ENCODE results near the gene PKLR.
A peak's percentile ranks its signal among the peaks of the same experiment; 100 is the strongest.
"Not testable (repeated sequence)": the region's sequence is repeated elsewhere in the genome, so short reads cannot be mapped to it uniquely, and the experiment has no call there.

PKLR gene

DNA sequence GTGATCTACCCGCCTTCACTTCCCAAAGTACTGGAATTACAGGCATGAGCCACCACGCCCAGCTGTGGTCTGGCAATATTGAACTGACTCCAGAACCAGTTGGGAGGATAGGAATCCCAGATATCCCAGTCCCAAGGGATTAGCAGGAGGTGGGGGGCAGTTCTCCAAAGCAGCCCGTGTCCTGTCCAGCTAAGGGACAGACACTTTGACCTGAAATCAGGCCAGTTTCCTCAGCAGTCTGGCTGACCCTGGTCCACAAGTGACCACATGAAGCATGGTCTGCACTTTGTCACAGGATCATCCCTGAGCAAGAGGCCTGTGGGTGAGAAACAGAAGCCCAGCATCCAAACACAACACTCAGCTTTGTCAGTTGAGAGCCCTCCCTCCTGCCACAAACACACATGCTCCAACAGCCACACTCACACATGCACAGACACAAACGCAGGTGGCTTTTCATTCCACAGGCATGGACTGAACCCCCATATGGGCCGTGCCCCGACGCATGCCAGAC, 4.7 kb upstream of the PKLR start:
- H3K4me3 Mint-ChIP-seq, result peak overlapping the region in 1 of 2 donors; percentile 15
- H3K36me3 Mint-ChIP-seq, result peaks cover 11 to 15% of the 10 kb centered on the region in 2 donors
- peaks cover 8 to 13% of the 10 kb centered on the region in 2 donors for H3K4me1 Mint-ChIP-seq
- H3K9me3 Mint-ChIP-seq, result no peaks in the 10 kb centered on the region
- peak overlapping the region; percentile 60 for H3K27ac Mint-ChIP-seq
- ATAC-seq (replicated peaks), result no peak
- peaks cover 0 to 7% of the 10 kb centered on the region in 2 donors for H3K27me3 Mint-ChIP-seq
- no peak for DNase-seq

DNA sequence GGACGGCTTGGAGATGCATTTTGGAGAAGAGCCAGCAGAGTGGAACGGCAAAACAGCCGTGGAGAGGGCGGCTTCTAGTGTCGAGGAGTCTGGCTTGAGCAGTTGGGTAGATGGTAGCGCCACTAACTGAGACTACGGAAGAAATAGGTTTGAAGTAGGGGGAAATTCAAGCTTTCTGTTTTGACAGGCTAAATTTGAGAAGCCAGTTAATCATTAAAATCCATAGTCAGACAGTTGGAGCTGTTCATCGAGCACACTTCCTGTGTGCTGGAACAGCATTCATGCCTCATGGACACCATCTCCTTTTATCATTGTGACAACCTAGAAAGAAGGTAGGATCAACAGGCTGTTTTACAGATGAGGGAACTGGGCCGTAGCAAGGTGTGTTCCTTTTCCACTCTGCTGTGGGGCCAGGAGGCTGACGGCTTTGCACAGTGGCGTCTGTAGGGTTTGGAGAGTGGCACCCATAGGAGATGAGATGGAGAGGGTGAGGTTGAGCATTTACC, 3.4 kb upstream of the PKLR start:
- Mint-ChIP-seq H3K9me3 (no peaks in the 10 kb centered on the region), H3K27me3 (peaks cover 0 to 7% of the 10 kb centered on the region in 2 donors), H3K36me3 (peaks cover 2 to 5% of the 10 kb centered on the region in 2 donors), H3K27ac (no peak overlapping the region), H3K4me1 (peaks cover 0 to 4% of the 10 kb centered on the region in 2 donors), H3K4me3 (no peak overlapping the region)
- DNase-seq (no peak), ATAC-seq (replicated peaks) (no peak)

DNA sequence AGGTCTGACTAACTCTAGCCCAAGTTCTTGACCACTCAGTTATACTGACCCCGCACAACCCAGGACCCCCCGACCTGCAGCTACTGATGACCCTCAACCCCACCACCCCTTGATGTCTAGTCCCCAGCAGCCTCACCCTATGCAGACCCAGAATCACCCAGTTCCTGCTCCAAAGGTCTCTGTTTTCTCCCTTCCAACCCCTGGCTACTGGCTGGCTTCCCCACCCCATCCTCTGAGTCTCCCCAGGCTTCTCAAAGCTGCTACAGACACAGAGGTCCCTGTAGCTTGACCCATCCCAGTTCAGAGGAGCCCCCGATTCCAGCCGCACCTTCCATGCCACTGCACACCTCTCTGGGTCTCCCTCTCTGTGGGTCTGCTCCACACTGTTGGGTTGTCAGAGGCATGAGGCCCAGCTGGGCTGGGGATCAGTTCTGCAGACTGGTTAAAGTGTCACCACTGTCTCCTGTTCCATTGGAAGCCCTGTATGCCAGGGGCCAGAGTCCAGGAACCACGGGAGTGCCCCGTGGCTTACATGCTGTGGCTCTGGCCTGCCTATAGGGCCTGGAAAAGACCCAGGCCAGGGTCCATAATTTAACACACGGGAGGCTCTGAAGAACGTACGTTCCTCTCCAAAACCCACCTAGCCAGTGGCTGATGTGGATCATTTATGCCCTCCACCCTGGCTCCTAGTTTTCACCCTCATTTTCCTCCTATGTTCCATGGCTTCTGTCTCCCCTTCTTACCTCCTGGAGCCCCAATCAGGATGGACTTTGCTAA, 497 bp downstream of the PKLR start:
- H3K9me3 Mint-ChIP-seq, result no peaks in the 10 kb centered on the region
- no peaks in the 10 kb centered on the region for H3K36me3 Mint-ChIP-seq
- no peak overlapping the region for H3K27ac Mint-ChIP-seq
- ATAC-seq (replicated peaks), result no peak
- peaks cover 20 to 29% of the 10 kb centered on the region in 2 donors for H3K27me3 Mint-ChIP-seq
- DNase-seq, result no peak
- no peak overlapping the region for H3K4me3 Mint-ChIP-seq
- H3K4me1 Mint-ChIP-seq, result peaks cover 0 to 10% of the 10 kb centered on the region in 2 donors

DNA sequence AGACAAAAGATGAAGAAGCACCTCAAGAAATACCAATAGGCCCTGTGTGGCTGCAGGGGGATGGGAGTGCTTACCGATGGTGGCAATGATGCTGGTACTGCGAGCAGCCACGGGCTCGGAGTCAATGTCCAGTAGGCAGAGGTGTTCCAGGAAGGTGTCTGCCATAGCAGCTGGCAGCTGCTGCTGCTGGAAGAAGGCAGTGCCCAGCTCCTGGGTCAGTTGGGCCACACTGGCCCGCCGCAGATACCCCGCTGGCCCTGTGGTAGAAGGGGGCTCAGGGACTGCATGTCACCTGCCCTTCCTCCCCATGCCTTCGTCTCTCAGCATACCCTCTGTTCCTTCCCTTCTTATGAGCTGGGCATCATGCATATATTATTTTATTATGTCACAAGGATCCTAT, 1.2 kb downstream of the PKLR start:
- Mint-ChIP-seq H3K4me3 (no peak overlapping the region), H3K4me1 (peaks cover under 1 to 12% of the 10 kb centered on the region in 2 donors), H3K27me3 (peaks cover 24 to 35% of the 10 kb centered on the region in 2 donors), H3K9me3 (no peaks in the 10 kb centered on the region), H3K27ac (no peak overlapping the region), H3K36me3 (no peaks in the 10 kb centered on the region)
- no peak for ATAC-seq (replicated peaks)
- DNase-seq, result no peak

DNA sequence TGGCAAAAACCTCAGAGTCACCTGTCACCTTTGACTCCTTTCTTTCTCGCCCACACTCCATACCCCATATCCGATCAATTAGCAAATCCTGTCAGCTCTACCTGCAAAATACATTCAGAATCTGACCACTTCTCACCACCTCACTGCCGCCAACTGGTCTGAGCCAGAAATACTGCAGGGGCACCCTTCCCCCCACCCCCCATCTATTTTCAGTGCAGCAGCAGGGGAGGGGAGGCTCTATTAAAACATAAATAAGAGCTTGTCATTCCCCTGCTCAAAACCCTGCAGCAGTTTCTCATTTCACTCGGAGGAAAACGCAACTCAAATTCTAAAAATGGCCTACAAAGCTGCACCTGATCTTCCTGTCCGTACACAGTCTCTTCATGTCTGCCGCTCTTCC, 3.9 kb downstream of the PKLR start:
- Mint-ChIP-seq H3K4me1 (peaks cover 7 to 14% of the 10 kb centered on the region in 2 donors), H3K36me3 (peaks cover 0 to 3% of the 10 kb centered on the region in 2 donors), H3K9me3 (no peaks in the 10 kb centered on the region), H3K4me3 (no peak overlapping the region), H3K27ac (no peak overlapping the region), H3K27me3 (peaks cover 40 to 46% of the 10 kb centered on the region in 2 donors)
- no peak for ATAC-seq (replicated peaks)
- DNase-seq, result no peak

DNA sequence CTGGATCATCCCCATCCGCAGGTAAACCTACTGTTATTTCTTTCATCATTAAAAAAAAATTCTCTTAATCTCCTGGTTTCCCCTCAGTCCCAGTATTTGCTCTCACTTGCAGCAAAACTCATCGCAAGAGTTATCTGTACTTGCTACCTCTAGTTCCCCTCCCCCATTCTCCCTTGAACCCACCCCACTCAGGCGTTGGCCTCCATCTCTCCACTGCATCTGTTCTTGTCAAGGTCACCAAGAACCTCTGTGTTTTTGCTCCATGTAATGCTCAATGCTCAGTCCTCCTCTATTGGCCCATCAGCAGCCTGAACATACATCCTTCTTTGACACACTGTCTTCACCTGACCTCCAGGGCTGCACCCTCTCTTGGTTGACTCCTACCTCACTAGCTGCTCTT, 4.6 kb downstream of the PKLR start:
- ATAC-seq (replicated peaks) (no peak), DNase-seq (no peak)
- H3K4me1 Mint-ChIP-seq, result peaks cover 7 to 14% of the 10 kb centered on the region in 2 donors
- peaks cover 41 to 48% of the 10 kb centered on the region in 2 donors for H3K27me3 Mint-ChIP-seq
- no peaks in the 10 kb centered on the region for H3K9me3 Mint-ChIP-seq
- H3K36me3 Mint-ChIP-seq, result peaks cover 0 to 3% of the 10 kb centered on the region in 2 donors
- H3K27ac Mint-ChIP-seq, result no peak overlapping the region
- no peak overlapping the region for H3K4me3 Mint-ChIP-seq

DNA sequence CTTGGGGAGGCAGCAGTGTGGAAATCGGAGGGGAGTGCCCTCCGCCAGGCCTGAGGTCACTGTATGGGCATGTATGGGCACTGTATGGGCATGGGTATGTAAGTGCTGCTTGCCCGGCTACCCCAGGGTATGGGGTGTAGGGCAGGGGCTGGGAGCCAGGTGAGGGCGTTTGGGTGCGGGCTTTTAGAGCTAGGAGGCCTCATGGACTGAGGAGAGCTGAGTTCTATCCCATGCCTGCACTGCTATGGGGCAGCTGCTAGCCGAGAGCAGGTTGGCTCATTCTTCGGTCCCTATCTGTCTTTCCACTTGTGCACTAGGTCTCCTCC, 5.3 kb downstream of the PKLR start:
- DNase-seq (no peak), ATAC-seq (replicated peaks) (no peak)
- Mint-ChIP-seq H3K4me3 (peak overlapping the region in 1 of 2 donors; percentile 6), H3K27me3 (peaks cover 44 to 45% of the 10 kb centered on the region in 2 donors), H3K36me3 (peaks cover 0 to 3% of the 10 kb centered on the region in 2 donors), H3K27ac (no peak overlapping the region), H3K9me3 (no peaks in the 10 kb centered on the region), H3K4me1 (peaks cover 7 to 14% of the 10 kb centered on the region in 2 donors)

DNA sequence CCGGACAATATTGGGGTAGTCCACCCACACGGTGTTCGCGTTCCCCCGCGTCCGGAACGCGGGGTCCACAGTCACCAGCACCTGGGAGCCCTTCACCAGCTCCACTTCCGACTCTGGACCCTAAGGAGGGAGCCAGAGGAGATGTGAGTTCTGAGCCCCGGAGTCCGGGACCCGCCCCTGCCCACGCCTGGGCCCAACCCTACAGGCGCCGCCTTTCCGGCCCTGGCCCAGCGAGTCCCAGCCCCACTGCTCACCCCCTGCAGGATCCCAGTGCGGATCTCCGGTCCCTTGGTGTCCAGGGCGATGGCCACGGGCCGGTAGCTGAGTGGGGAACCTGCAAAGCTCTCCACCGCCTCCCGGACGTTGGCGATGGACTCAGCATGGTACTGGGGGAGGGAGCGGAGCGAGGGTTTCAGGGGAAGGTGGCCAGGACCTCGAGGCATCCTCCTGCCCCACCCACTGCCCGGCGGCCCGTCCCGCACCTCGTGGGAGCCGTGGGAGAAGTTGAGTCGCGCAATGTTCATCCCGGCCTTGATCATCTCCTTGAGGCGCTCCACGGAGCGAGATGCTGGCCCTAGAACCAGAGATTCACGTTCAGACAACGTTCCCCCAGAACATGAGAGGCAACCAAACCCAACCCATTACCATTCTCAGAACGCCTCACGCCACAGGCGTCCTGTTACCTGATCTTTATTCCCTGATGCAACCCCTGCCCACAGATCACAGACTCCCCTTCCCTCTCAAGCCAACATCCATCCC, 5.9 kb downstream of the PKLR start:
- Mint-ChIP-seq H3K27ac (no peak overlapping the region), H3K36me3 (peaks cover 0 to 3% of the 10 kb centered on the region in 2 donors), H3K4me3 (peak overlapping the region in 1 of 2 donors; percentile 6), H3K27me3 (peaks cover 46 to 47% of the 10 kb centered on the region in 2 donors), H3K9me3 (no peaks in the 10 kb centered on the region), H3K4me1 (peaks cover 7 to 14% of the 10 kb centered on the region in 2 donors)
- DNase-seq (no peak), ATAC-seq (replicated peaks) (peak; percentile 31 to 39)

DNA sequence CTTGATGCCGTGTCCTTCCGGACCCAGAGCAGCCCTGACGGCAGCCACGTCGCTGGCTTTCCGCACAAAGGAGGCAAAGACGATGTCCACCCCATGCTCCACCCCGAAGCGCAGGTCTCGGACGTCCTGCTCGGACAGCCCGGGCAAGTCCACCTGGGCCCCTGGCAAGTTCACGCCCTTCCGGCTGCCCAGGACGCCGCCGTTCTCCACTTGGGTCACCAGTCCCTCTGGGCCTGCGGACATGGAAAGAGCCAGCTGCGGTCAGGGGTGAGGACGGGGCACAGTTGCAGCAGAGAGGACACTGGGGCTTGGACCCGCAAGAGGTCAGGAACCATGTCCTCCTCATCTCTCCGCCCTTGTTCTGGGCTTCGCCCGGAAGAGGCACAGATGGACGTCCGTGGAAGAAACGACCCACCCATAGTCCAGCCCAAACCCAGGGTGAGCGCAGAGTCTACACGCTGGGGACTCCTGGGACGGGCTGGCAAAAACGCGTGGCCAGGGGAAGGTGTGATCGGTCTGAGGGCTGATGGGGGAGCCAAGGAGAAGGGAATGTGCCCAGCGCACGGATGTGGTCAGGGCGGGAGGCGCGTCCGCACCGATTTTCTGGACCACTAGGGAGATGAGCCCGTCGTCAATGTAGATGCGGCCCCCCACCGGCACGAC, 6.6 kb downstream of the PKLR start:
- ATAC-seq (replicated peaks) (no peak), DNase-seq (no peak)
- Mint-ChIP-seq H3K36me3 (peaks cover 0 to 3% of the 10 kb centered on the region in 2 donors), H3K27ac (peak overlapping the region; percentile 22), H3K4me3 (no peak overlapping the region), H3K4me1 (peaks cover 7 to 14% of the 10 kb centered on the region in 2 donors), H3K9me3 (no peaks in the 10 kb centered on the region), H3K27me3 (peaks cover 50 to 51% of the 10 kb centered on the region in 2 donors)

DNA sequence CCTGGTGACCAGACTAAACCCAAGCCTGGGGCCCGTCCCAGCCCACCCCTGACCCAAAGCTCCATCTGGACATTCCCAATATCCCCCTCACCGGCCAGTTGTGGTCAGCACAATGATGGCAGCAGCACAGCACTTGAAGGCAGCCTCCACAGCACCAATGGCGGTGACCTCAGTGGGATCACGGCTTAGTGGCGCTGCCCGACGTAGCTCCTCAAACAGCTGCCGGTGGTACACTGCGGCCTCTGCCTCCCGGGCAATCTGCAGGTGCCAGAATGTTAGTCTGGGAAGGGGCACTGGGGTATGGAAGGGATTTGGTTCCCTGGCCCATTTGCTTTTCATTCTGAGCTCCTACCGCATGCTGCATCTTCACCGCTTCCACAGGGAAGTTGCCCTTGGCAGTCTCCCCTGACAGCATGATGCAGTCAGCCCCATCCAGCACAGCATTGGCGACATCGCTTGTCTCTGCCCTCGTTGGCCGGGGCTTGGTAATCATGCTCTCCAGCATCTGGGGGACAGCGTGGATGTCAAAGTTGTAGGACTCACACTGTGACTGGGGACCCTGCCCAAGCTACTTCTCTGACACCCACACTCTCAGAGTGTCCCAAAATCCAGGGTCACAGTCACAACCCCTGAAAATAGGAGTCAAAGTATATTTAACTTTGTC, 8.0 kb downstream of the PKLR start:
- Mint-ChIP-seq H3K27ac (no peak overlapping the region), H3K36me3 (peaks cover 0 to 5% of the 10 kb centered on the region in 2 donors), H3K4me3 (no peak overlapping the region), H3K27me3 (peaks cover 50 to 51% of the 10 kb centered on the region in 2 donors), H3K4me1 (peaks cover 7 to 14% of the 10 kb centered on the region in 2 donors), H3K9me3 (no peaks in the 10 kb centered on the region)
- ATAC-seq (replicated peaks), result no peak
- DNase-seq, result no peak

DNA sequence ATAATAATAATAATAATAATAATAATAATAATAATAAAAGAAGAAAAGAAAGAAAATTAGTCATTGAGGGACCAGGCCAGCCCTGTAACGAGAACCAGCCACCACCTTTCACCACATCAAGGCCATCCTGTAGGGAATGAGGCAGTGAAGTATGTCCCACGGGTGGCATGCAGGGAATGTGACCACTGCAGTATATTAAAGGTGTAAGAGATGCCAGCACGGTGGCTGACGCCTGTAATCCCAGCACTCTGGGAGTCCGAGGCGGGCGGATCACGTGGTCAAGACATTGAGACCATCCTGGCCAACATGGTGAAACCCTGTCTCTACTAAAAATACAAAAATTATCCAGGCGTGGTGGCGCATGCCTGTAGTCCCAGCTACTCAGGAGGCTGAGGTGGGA, 10.2 kb downstream of the PKLR start:
- peaks cover 30 to 34% of the 10 kb centered on the region in 2 donors for H3K27me3 Mint-ChIP-seq

DNA sequence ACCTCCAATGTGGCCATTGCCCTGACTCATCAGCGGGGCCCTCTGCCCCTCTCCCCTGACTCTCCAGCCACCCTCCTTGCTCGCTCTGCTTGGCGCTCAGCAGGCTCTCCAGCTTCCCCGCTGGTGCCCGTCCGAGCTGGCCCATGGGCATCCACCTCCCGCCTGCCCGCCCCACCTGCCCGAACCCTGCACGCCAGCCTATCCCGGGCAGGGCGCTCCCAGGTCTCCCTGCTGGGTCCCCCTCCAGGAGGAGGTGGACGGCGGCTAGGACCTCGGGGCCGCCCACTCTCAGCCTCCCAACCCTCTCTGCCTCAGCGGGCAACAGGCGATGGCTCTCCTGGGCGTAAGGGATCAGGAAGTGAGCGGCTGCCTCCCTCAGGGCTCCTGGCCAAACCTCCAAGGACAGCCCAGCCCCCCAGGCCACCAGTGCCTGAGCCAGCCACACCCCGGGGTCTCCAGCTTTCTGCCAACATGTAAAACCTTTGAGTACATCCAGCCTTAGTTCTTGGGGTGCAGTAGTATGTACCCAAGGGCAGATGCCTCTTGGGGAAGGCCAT, 13.2 kb downstream of the PKLR start:
- Mint-ChIP-seq H3K9me3 (no peaks in the 10 kb centered on the region), H3K4me1 (no peaks in the 10 kb centered on the region), H3K36me3 (peaks cover 0 to 2% of the 10 kb centered on the region in 2 donors), H3K27ac (no peak overlapping the region), H3K27me3 (peaks cover 11% of the 10 kb centered on the region in 2 donors), H3K4me3 (no peak overlapping the region)
- ATAC-seq (replicated peaks) (no peak), DNase-seq (no peak)

More for the DNA sequence above, 10.2 kb downstream of the PKLR start:
- not testable (repeated sequence) for H3K4me1 Mint-ChIP-seq; H3K27ac Mint-ChIP-seq; H3K4me3 Mint-ChIP-seq; DNase-seq; ATAC-seq (replicated peaks); H3K9me3 Mint-ChIP-seq; H3K36me3 Mint-ChIP-seq

DNA sequence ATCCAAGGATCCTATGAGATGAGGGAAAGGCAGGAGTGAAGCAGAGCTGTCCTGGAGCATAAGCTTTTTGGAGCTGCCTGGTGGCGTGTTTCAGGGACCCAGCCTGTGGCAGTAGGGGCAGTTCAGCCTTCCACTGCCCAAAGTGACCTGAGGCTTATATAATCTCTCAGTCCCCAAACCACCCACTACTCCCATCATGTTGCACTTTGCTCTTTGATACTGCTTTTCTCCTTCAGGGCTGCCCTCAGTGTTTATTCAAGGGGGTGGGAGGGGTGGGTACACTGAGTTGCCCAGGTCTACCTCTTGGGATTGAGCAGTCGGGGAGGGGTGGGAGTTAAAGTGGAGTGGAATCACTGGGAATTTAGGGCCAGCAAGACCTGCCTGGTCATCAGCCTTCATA, 14.7 kb downstream of the PKLR start:
- no peaks in the 10 kb centered on the region for H3K4me1 Mint-ChIP-seq
- no peak overlapping the region for H3K27ac Mint-ChIP-seq
- peaks cover 2% of the 10 kb centered on the region in 2 donors for H3K36me3 Mint-ChIP-seq
- no peaks in the 10 kb centered on the region for H3K9me3 Mint-ChIP-seq
- ATAC-seq (replicated peaks) (no peak), DNase-seq (no peak)
- H3K27me3 Mint-ChIP-seq, result peaks cover 7 to 9% of the 10 kb centered on the region in 2 donors
- H3K4me3 Mint-ChIP-seq, result no peak overlapping the region

Data from stimulated activated naive B cell treated with anti-CD40 and anti-IgM and Interleukin-4, amounts not matched to agents 10 μg/mL and 1 μg/mL and 100 μg/mL, for 72 hours (primary cell).